Fibroblast of lung (primary cell): ENCODE results near the gene JPH2. TPM values are rescaled to one million over a fixed set of nuclear protein-coding genes. Genes with fewer than 3 reads are reported as not detected.

Experiments
- DNase-seq, 2 donors: peaks; one replicate each; pipeline versions ENCODE4 v3.0.0 to v3.0.0-alpha.2; 2010; ENCODE audit warnings: low read depth in 2 of 2
- H2AFZ ChIP-seq: 2 replicates; pipeline ENCODE4 v1.5.1; 2012; ENCODE audit warnings: low read length, control low read depth, inconsistent platforms
- H3K27ac ChIP-seq: 2 replicates; pipeline ENCODE4 v1.5.1; 2011; ENCODE audit warnings: low read length, control low read depth; ENCODE audit not compliant: insufficient read depth
- H3K27me3 ChIP-seq: 2 replicates; pipeline ENCODE4 v1.5.1; 2011; ENCODE audit warnings: mild to moderate bottlenecking, low read length; ENCODE audit not compliant: control insufficient read depth, insufficient read depth
- H3K36me3 ChIP-seq: 2 replicates; pipeline ENCODE4 v1.5.1; 2011; ENCODE audit warnings: low read length; ENCODE audit not compliant: control insufficient read depth, insufficient read depth
- H3K4me1 ChIP-seq: 2 replicates; pipeline ENCODE4 v1.5.1; 2011; ENCODE audit warnings: low read length; ENCODE audit not compliant: control insufficient read depth, insufficient read depth; ENCODE audit errors: extremely low read depth
- H3K4me2 ChIP-seq: 2 replicates; pipeline ENCODE4 v1.5.1; 2011; ENCODE audit warnings: low read length, control low read depth; ENCODE audit not compliant: insufficient read depth; ENCODE audit errors: extremely low read depth
- H3K4me3 ChIP-seq, 4 experiments: fragments of 200-600 bp in 1 of 4; sonication (generic) in 1 of 4; replicated peaks in 1 of 4; 2 replicates each; pipeline ENCODE4 v1.5.1; 2011 to 2016; ENCODE audit warnings: low read length in 4 of 4, low read depth in 3 of 4, mild to moderate bottlenecking in 3 of 4, control low read depth in 2 of 4, inconsistent platforms in 1 of 4, mixed read lengths in 1 of 4; ENCODE audit not compliant: insufficient read depth in 1 of 4; ENCODE audit errors: control extremely low read depth in 1 of 4
- H3K79me2 ChIP-seq: 2 replicates; pipeline ENCODE4 v1.5.1; 2012; ENCODE audit warnings: mild to moderate bottlenecking, low read length, inconsistent platforms; ENCODE audit not compliant: control insufficient read depth, insufficient read depth
- H3K9ac ChIP-seq: 2 replicates; pipeline ENCODE4 v1.5.1; 2011; ENCODE audit warnings: mild to moderate bottlenecking, low read length, control low read depth; ENCODE audit not compliant: insufficient read depth
- H3K9me3 ChIP-seq: 2 replicates; pipeline ENCODE4 v1.5.1; 2012; ENCODE audit warnings: low read depth, low read length; ENCODE audit not compliant: control insufficient read depth, insufficient read depth
- H4K20me1 ChIP-seq: 2 replicates; pipeline ENCODE4 v1.5.1; 2011; ENCODE audit warnings: low read length; ENCODE audit not compliant: control insufficient read depth, insufficient read depth; ENCODE audit errors: extremely low read depth
- CTCF ChIP-seq, 2 donors: IDR thresholded peaks in 1 of 2; conservative IDR thresholded peaks in 1 of 2; 1 replicate in 1 of 2; 2 replicates in 1 of 2; pipeline ENCODE4 v1.5.1; 2011 to 2012; ENCODE audit warnings: low read length in 2 of 2, control low read depth in 1 of 2, inconsistent platforms in 1 of 2, low read depth in 1 of 2, mild to moderate bottlenecking in 1 of 2
- EZH2 ChIP-seq: IDR thresholded peaks from 2 replicates; pipeline ENCODE4 v1.5.1; 2012; ENCODE audit warnings: low read length, control low read depth, mild to moderate bottlenecking; ENCODE audit errors: missing control alignments
- polyA plus RNA-seq, 2 donors: library from polyadenylated mRNA; depleted of rRNA in 1 of 2; stranded (reverse) in 1 of 2; unstranded in 1 of 2; fragments of >200 nt; gene quantifications; 2 replicates each; pipeline ENCODE4 v1.2.1, GENCODE V29; 2011 to 2012; ENCODE audit warnings: missing spikeins in 1 of 2
- total RNA-seq: library from RNA; depleted of rRNA; stranded (reverse); fragments of >200 nt; gene quantifications from 2 replicates; pipeline ENCODE4 v1.2.1, GENCODE V29; 2014

JPH2 gene
- total and polyA plus RNA-seq, 2 donors (not counting 1 experiment from before 2014, with no cell fraction given): 0.66 to 4.9 TPM

GRCh38 chr20:44117296-44118184 is 69.4 kb downstream of the JPH2 start:
- H3K9me3 ChIP-seq: no peaks in the 10 kb centered on the region

GRCh38 chr20:44115762-44116644 is 71.0 kb downstream of the JPH2 start:
- no peaks in the 10 kb centered on the region for H3K27me3 ChIP-seq
- no peak for DNase-seq
- H3K9ac ChIP-seq: no peak overlapping the region
- no peak overlapping the region for H2AFZ ChIP-seq
- no peak for TF ChIP-seq CTCF (conservative IDR thresholded peaks at IDR 0.05 in 1 of 2, IDR thresholded peaks at IDR 0.05 in 1 of 2; ENCODE audit: low read depth in 1 of 2, low read length in 2 of 2)
- no peak for TF ChIP-seq EZH2
- H3K4me2 ChIP-seq: no peak overlapping the region
- no peaks in the 10 kb centered on the region for H3K79me2 ChIP-seq
- no peaks in the 10 kb centered on the region for H3K36me3 ChIP-seq
- no peaks in the 10 kb centered on the region for H3K9me3 ChIP-seq
- H3K4me1 ChIP-seq: no peaks in the 10 kb centered on the region
- H3K4me3 ChIP-seq: no peak overlapping the region
- no peak overlapping the region for H3K27ac ChIP-seq
- H4K20me1 ChIP-seq: no peaks in the 10 kb centered on the region

More at GRCh38 chr20:44117296-44118184, 69.4 kb downstream of the JPH2 start:
- Histone ChIP-seq H3K4me3 (no peak overlapping the region), H3K9ac (no peak overlapping the region), H2AFZ (no peak overlapping the region), H4K20me1 (no peaks in the 10 kb centered on the region), H3K36me3 (no peaks in the 10 kb centered on the region), H3K27me3 (peaks cover 2% of the 10 kb centered on the region), H3K4me1 (no peaks in the 10 kb centered on the region), H3K27ac (no peak overlapping the region), H3K79me2 (no peaks in the 10 kb centered on the region), H3K4me2 (no peak overlapping the region)
- TF ChIP-seq EZH2: no peak
- no peak for TF ChIP-seq CTCF (conservative IDR thresholded peaks at IDR 0.05 in 1 of 2, IDR thresholded peaks at IDR 0.05 in 1 of 2; ENCODE audit: low read depth in 1 of 2, low read length in 2 of 2)
- DNase-seq: no peak

GRCh38 chr20:44115181-44115580 is 71.8 kb downstream of the JPH2 start:
- no peak overlapping the region for H3K4me2 ChIP-seq
- no peaks in the 10 kb centered on the region for H3K27me3 ChIP-seq
- no peak overlapping the region for H3K4me3 ChIP-seq
- H4K20me1 ChIP-seq: no peaks in the 10 kb centered on the region
- H3K27ac ChIP-seq: no peak overlapping the region
- H3K9me3 ChIP-seq: no peaks in the 10 kb centered on the region
- no peak for DNase-seq
- no peaks in the 10 kb centered on the region for H3K36me3 ChIP-seq
- H3K79me2 ChIP-seq: no peaks in the 10 kb centered on the region
- no peaks in the 10 kb centered on the region for H3K4me1 ChIP-seq
- TF ChIP-seq EZH2 (no peak), CTCF (conservative IDR thresholded peaks at IDR 0.05 in 1 of 2, IDR thresholded peaks at IDR 0.05 in 1 of 2; ENCODE audit: low read depth in 1 of 2, low read length in 2 of 2) (no peak)
- H2AFZ ChIP-seq: no peak overlapping the region
- H3K9ac ChIP-seq: no peak overlapping the region
